GM23338 (cell line): ENCODE data around the gene SUCLG2. TPM values are rescaled to one million over a fixed set of nuclear protein-coding genes. Genes with fewer than 3 reads are reported as not detected.
A peak's percentile ranks its signal among the peaks of the same experiment; 100 is the strongest.

Source experiments
- ATAC-seq: fragments of 200-7000 bp; cut with Tn5 transposase; 3 replicates; pipeline ENCODE4 v1.9.1; 2020
- DNase-seq: peaks from one replicate; pipeline ENCODE4 v3.0.0-alpha.2; 2015; ENCODE audit warnings: low spot score
- H2AFZ ChIP-seq: fragments of 200-600 bp; sonication (generic); 2 replicates; pipeline ENCODE4 v1.8.0; 2016; ENCODE audit warnings: antibody characterized with exemption, mild to moderate bottlenecking, moderate library complexity
- H3F3A ChIP-seq: fragments of 200-600 bp; sonication (generic); replicated peaks from 2 replicates; pipeline ENCODE4 v1.8.0; 2017; ENCODE audit warnings: antibody characterized with exemption, mixed run types, low read depth
- H3K27ac ChIP-seq: fragments of 200-600 bp; sonication (generic); 2 replicates; pipeline ENCODE4 v1.6.1; 2016; ENCODE audit warnings: low read depth
- H3K27me3 ChIP-seq: fragments of 200-600 bp; sonication (generic); 2 replicates; pipeline ENCODE4 v1.8.0; 2016; ENCODE audit warnings: mild to moderate bottlenecking, mixed run types, moderate library complexity; ENCODE audit not compliant: insufficient read depth
- H3K36me3 ChIP-seq: fragments of 200-600 bp; sonication (generic); 2 replicates; pipeline ENCODE4 v1.8.0; 2016; ENCODE audit warnings: mild to moderate bottlenecking; ENCODE audit not compliant: insufficient read depth
- H3K4me1 ChIP-seq: fragments of 200-600 bp; sonication (generic); 2 replicates; pipeline ENCODE4 v1.8.0; 2016; ENCODE audit warnings: mild to moderate bottlenecking, moderate library complexity; ENCODE audit not compliant: insufficient read depth
- H3K4me2 ChIP-seq: fragments of 200-600 bp; sonication (generic); 2 replicates; pipeline ENCODE4 v1.7.1; 2017; ENCODE audit warnings: mixed run types
- H3K4me3 ChIP-seq: fragments of 200-600 bp; sonication (generic); 2 replicates; pipeline ENCODE4 v1.6.1; 2016; ENCODE audit warnings: mixed run types
- H3K79me2 ChIP-seq: fragments of 200-600 bp; sonication (generic); replicated peaks from 2 replicates; pipeline ENCODE4 v1.8.0; 2017; ENCODE audit warnings: mild to moderate bottlenecking; ENCODE audit not compliant: insufficient read depth
- H3K9me2 ChIP-seq: fragments of 200-600 bp; sonication (generic); 2 replicates; pipeline ENCODE4 v1.8.0; 2017; ENCODE audit not compliant: insufficient read depth
- H4K20me1 ChIP-seq: fragments of 200-600 bp; sonication (generic); replicated peaks from 2 replicates; pipeline ENCODE4 v1.8.0; 2017; ENCODE audit warnings: mild to moderate bottlenecking; ENCODE audit not compliant: insufficient read depth
- H3K27ac Mint-ChIP-seq: 2 replicates; pipeline ENCODE4 v1.8.0; 2020; ENCODE audit warnings: inconsistent platforms, mild to moderate bottlenecking, moderate library complexity, mixed read lengths
- H3K27me3 Mint-ChIP-seq: 3 replicates; pipeline ENCODE4 v1.8.0; 2022; ENCODE audit warnings: low read depth, mild to moderate bottlenecking, moderate library complexity, mixed read lengths, inconsistent platforms; ENCODE audit not compliant: insufficient read depth, poor library complexity
- H3K36me3 Mint-ChIP-seq: 3 replicates; pipeline ENCODE4 v1.8.0; 2021; ENCODE audit warnings: low read depth, mild to moderate bottlenecking, inconsistent platforms, moderate library complexity, mixed read lengths
- H3K4me1 Mint-ChIP-seq: 3 replicates; pipeline ENCODE4 v1.8.0; 2020; ENCODE audit warnings: mild to moderate bottlenecking, inconsistent platforms, mixed read lengths
- H3K4me3 Mint-ChIP-seq: 3 replicates; pipeline ENCODE4 v1.8.0; 2021; ENCODE audit warnings: moderate library complexity, mild to moderate bottlenecking, inconsistent platforms, mixed read lengths
- H3K9me3 Mint-ChIP-seq: 3 replicates; pipeline ENCODE4 v1.8.0; 2020; ENCODE audit warnings: moderate library complexity, mild to moderate bottlenecking, inconsistent platforms, mixed read lengths
- CREB1 ChIP-seq: fragments of 250-450 bp; sonication (Bioruptor Pico); IDR thresholded peaks from 2 replicates; pipeline ENCODE4 v1.5.0; 2020; ENCODE audit warnings: low read depth, mild to moderate bottlenecking, moderate library complexity
- EZH2 ChIP-seq: fragments of 200-600 bp; sonication (generic); IDR thresholded peaks from one replicate; pipeline ENCODE4 v1.8.0; 2017; ENCODE audit warnings: antibody characterized with exemption, mild to moderate bottlenecking, low read depth; ENCODE audit not compliant: unreplicated experiment
- EZH2phosphoT487 ChIP-seq: fragments of 200-600 bp; sonication (generic); IDR thresholded peaks from one replicate; pipeline ENCODE4 v1.8.1; 2018; ENCODE audit warnings: antibody characterized with exemption; ENCODE audit not compliant: unreplicated experiment
- JUNB ChIP-seq: IDR thresholded peaks from one replicate; pipeline ENCODE4 v1.6.1; 2016; ENCODE audit warnings: antibody characterized with exemption; ENCODE audit not compliant: unreplicated experiment
- NANOG ChIP-seq: IDR thresholded peaks from 2 replicates; pipeline ENCODE4 v1.6.1; 2016; ENCODE audit warnings: antibody characterized with exemption, borderline replicate concordance
- POLR2AphosphoS5 ChIP-seq: IDR thresholded peaks from 2 replicates; pipeline ENCODE4 v1.6.1; 2016; ENCODE audit warnings: antibody characterized with exemption, low read depth
- STAT1 ChIP-seq: IDR thresholded peaks from one replicate; pipeline ENCODE4 v1.6.1; 2016; ENCODE audit warnings: antibody characterized with exemption; ENCODE audit not compliant: unreplicated experiment
- ZNF114 ChIP-seq: fragments of 250-450 bp; sonication (Bioruptor Pico); IDR thresholded peaks from 2 replicates; pipeline ENCODE4 v1.5.0; 2020; ENCODE audit warnings: mild to moderate bottlenecking, moderate library complexity
- ZNF331 ChIP-seq: fragments of 250-450 bp; sonication (Bioruptor Pico); IDR thresholded peaks from 2 replicates; pipeline ENCODE4 v1.5.0; 2020; ENCODE audit warnings: low read depth, mild to moderate bottlenecking, moderate library complexity
- polyA plus RNA-seq: library from polyadenylated mRNA; unstranded; fragments of >200 nt; fragmentation: Nextera tagmentation; extraction: Ambion mirVana; gene quantifications from 2 replicates; pipeline ENCODE4 v1.2.1, GENCODE V29; 2016
- total RNA-seq: library from RNA; depleted of rRNA; stranded (reverse); fragments of >200 nt; shearing (Covaris generic); gene quantifications from 2 replicates; pipeline ENCODE4 v1.2.3, GENCODE V29; 2014
- TF ChIP-seq, protein P1 (sequence below): IDR thresholded peaks from 2 replicates; pipeline ENCODE4 v1.6.1; 2016; ENCODE audit warnings: antibody characterized with exemption
- TF ChIP-seq, protein P2 (sequence below): IDR thresholded peaks from one replicate; pipeline ENCODE4 v1.6.1; 2018; ENCODE audit warnings: antibody characterized with exemption; ENCODE audit not compliant: unreplicated experiment
- TF ChIP-seq, protein P3 (sequence below): fragments of 250-450 bp; sonication (Bioruptor Pico); IDR thresholded peaks from 2 replicates; pipeline ENCODE4 v1.5.0; 2020; ENCODE audit warnings: mild to moderate bottlenecking, moderate library complexity
- TF ChIP-seq, protein P4 (sequence below), 2 experiments: fragments of 200-600 bp in 1 of 2; sonication (generic) in 1 of 2; conservative IDR thresholded peaks; 2 replicates each; pipeline versions ENCODE4 v1.5.1 to v1.6.1; 2016 to 2017; ENCODE audit warnings: antibody characterized with exemption in 2 of 2, low read depth in 2 of 2, mild to moderate bottlenecking in 2 of 2, moderate library complexity in 1 of 2

The SUCLG2 gene
- total and polyA plus RNA-seq, 2 experiments from 2014 or later, result 29.3 to 39.0 TPM

DNA sequence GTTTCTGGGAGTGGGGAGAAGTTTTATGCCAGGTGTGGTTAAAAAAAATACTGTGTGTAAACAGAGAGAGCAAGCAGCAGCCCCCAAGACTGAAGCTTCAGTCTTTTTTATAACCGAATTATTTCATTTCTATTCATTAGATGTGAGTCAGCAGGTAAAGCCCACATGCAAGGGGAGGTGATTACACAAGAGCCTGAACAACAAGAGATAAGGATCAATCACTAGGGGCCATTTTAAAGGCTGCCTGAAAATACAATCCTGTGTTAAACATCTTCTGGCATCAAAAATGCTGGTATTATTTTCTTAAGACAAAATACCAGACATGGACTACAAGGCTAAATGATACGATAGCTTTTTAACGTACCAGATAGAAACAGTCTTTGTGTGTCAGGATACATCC is 217.3 kb downstream of the SUCLG2 start:
- H3K4me3 Mint-ChIP-seq, result no peak overlapping the region
- H3K4me1 Mint-ChIP-seq, result peaks cover 5% of the 10 kb centered on the region; the same call in 2 of the 3 replicates
- Histone ChIP-seq H3F3A (no peaks in the 10 kb centered on the region), H3K27me3 (no peaks in the 10 kb centered on the region), H2AFZ (no peak overlapping the region), H3K9me2 (no peaks in the 10 kb centered on the region), H3K79me2 (no peaks in the 10 kb centered on the region), H3K4me3 (no peak overlapping the region), H3K4me1 (no peaks in the 10 kb centered on the region), H3K36me3 (no peaks in the 10 kb centered on the region), H4K20me1 (no peaks in the 10 kb centered on the region), H3K27ac (no peak overlapping the region), H3K4me2 (no peak overlapping the region)
- TF ChIP-seq ZNF114 (no peak), NANOG (no peak), STAT1 (no peak), POLR2AphosphoS5 (no peak), ZNF331 (CRISPR knock-in tag) (no peak), EZH2phosphoT487 (no peak), JUNB (no peak), EZH2 (no peak), CREB1 (CRISPR knock-in tag) (no peak)
- TF ChIP-seq, protein P1, sequence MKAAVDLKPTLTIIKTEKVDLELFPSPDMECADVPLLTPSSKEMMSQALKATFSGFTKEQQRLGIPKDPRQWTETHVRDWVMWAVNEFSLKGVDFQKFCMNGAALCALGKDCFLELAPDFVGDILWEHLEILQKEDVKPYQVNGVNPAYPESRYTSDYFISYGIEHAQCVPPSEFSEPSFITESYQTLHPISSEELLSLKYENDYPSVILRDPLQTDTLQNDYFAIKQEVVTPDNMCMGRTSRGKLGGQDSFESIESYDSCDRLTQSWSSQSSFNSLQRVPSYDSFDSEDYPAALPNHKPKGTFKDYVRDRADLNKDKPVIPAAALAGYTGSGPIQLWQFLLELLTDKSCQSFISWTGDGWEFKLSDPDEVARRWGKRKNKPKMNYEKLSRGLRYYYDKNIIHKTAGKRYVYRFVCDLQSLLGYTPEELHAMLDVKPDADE, result no peak
- TF ChIP-seq, protein P2, sequence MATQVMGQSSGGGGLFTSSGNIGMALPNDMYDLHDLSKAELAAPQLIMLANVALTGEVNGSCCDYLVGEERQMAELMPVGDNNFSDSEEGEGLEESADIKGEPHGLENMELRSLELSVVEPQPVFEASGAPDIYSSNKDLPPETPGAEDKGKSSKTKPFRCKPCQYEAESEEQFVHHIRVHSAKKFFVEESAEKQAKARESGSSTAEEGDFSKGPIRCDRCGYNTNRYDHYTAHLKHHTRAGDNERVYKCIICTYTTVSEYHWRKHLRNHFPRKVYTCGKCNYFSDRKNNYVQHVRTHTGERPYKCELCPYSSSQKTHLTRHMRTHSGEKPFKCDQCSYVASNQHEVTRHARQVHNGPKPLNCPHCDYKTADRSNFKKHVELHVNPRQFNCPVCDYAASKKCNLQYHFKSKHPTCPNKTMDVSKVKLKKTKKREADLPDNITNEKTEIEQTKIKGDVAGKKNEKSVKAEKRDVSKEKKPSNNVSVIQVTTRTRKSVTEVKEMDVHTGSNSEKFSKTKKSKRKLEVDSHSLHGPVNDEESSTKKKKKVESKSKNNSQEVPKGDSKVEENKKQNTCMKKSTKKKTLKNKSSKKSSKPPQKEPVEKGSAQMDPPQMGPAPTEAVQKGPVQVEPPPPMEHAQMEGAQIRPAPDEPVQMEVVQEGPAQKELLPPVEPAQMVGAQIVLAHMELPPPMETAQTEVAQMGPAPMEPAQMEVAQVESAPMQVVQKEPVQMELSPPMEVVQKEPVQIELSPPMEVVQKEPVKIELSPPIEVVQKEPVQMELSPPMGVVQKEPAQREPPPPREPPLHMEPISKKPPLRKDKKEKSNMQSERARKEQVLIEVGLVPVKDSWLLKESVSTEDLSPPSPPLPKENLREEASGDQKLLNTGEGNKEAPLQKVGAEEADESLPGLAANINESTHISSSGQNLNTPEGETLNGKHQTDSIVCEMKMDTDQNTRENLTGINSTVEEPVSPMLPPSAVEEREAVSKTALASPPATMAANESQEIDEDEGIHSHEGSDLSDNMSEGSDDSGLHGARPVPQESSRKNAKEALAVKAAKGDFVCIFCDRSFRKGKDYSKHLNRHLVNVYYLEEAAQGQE, result no peak
- TF ChIP-seq, protein P3, sequence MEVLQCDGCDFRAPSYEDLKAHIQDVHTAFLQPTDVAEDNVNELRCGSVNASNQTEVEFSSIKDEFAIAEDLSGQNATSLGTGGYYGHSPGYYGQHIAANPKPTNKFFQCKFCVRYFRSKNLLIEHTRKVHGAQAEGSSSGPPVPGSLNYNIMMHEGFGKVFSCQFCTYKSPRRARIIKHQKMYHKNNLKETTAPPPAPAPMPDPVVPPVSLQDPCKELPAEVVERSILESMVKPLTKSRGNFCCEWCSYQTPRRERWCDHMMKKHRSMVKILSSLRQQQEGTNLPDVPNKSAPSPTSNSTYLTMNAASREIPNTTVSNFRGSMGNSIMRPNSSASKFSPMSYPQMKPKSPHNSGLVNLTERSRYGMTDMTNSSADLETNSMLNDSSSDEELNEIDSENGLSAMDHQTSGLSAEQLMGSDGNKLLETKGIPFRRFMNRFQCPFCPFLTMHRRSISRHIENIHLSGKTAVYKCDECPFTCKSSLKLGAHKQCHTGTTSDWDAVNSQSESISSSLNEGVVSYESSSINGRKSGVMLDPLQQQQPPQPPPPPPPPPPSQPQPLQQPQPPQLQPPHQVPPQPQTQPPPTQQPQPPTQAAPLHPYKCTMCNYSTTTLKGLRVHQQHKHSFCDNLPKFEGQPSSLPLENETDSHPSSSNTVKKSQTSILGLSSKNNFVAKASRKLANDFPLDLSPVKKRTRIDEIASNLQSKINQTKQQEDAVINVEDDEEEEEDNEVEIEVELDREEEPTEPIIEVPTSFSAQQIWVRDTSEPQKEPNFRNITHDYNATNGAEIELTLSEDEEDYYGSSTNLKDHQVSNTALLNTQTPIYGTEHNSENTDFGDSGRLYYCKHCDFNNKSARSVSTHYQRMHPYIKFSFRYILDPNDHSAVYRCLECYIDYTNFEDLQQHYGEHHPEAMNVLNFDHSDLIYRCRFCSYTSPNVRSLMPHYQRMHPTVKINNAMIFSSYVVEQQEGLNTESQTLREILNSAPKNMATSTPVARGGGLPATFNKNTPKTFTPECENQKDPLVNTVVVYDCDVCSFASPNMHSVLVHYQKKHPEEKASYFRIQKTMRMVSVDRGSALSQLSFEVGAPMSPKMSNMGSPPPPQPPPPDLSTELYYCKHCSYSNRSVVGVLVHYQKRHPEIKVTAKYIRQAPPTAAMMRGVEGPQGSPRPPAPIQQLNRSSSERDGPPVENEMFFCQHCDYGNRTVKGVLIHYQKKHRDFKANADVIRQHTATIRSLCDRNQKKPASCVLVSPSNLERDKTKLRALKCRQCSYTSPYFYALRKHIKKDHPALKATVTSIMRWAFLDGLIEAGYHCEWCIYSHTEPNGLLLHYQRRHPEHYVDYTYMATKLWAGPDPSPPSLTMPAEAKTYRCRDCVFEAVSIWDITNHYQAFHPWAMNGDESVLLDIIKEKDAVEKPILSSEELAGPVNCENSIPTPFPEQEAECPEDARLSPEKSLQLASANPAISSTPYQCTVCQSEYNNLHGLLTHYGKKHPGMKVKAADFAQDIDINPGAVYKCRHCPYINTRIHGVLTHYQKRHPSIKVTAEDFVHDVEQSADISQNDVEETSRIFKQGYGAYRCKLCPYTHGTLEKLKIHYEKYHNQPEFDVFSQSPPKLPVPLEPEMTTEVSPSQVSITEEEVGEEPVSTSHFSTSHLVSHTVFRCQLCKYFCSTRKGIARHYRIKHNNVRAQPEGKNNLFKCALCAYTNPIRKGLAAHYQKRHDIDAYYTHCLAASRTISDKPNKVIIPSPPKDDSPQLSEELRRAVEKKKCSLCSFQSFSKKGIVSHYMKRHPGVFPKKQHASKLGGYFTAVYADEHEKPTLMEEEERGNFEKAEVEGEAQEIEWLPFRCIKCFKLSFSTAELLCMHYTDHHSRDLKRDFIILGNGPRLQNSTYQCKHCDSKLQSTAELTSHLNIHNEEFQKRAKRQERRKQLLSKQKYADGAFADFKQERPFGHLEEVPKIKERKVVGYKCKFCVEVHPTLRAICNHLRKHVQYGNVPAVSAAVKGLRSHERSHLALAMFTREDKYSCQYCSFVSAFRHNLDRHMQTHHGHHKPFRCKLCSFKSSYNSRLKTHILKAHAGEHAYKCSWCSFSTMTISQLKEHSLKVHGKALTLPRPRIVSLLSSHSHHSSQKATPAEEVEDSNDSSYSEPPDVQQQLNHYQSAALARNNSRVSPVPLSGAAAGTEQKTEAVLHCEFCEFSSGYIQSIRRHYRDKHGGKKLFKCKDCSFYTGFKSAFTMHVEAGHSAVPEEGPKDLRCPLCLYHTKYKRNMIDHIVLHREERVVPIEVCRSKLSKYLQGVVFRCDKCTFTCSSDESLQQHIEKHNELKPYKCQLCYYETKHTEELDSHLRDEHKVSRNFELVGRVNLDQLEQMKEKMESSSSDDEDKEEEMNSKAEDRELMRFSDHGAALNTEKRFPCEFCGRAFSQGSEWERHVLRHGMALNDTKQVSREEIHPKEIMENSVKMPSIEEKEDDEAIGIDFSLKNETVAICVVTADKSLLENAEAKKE (CRISPR knock-in tag), result no peak
- TF ChIP-seq, protein P4, sequence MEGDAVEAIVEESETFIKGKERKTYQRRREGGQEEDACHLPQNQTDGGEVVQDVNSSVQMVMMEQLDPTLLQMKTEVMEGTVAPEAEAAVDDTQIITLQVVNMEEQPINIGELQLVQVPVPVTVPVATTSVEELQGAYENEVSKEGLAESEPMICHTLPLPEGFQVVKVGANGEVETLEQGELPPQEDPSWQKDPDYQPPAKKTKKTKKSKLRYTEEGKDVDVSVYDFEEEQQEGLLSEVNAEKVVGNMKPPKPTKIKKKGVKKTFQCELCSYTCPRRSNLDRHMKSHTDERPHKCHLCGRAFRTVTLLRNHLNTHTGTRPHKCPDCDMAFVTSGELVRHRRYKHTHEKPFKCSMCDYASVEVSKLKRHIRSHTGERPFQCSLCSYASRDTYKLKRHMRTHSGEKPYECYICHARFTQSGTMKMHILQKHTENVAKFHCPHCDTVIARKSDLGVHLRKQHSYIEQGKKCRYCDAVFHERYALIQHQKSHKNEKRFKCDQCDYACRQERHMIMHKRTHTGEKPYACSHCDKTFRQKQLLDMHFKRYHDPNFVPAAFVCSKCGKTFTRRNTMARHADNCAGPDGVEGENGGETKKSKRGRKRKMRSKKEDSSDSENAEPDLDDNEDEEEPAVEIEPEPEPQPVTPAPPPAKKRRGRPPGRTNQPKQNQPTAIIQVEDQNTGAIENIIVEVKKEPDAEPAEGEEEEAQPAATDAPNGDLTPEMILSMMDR (conservative IDR thresholded peaks at IDR 0.05; ENCODE audit: low read depth in 2 of 2), result no peak
- ATAC-seq (no peak), DNase-seq (no peak)
- peaks cover 7% of the 10 kb centered on the region; the same call in 2 of the 3 replicates for H3K36me3 Mint-ChIP-seq
- H3K27me3 Mint-ChIP-seq, result no peaks in the 10 kb centered on the region
- H3K27ac Mint-ChIP-seq, result peak overlapping the region; percentile 76
- H3K9me3 Mint-ChIP-seq, result peaks cover 4% of the 10 kb centered on the region; the same call in 1 of the 3 replicates
